HEK293T (cell line): ENCODE measurements around the gene ZNF609.
"Not testable (repeated sequence)": the region's sequence is repeated elsewhere in the genome, so short reads cannot be mapped to it uniquely, and the experiment has no call there.

ENCODE experiments used
- CTCF ChIA-PET: fragments of 350-600 bp; formaldehyde crosslinking; extraction: SDS; loops from one replicate; lab custom pipeline; 2021; ENCODE audit warnings: antibody characterized with exemption, inconsistent platforms; lab: Yijun Ruan, JAX
- POLR2A ChIA-PET: fragments of 350-600 bp; formaldehyde crosslinking; extraction: SDS; loops from one replicate; lab custom pipeline; 2020; ENCODE audit warnings: antibody characterized with exemption, inconsistent platforms; lab: Yijun Ruan, JAX
- DNase-seq: peaks from one replicate; pipeline ENCODE4 v3.0.0; 2012; ENCODE audit warnings: mixed read lengths; ENCODE audit errors: extremely low spot score
- ARNT ChIP-seq: fragments of 450-650 bp; IDR thresholded peaks from 2 replicates; pipeline ENCODE4 v1.6.1; 2017; ENCODE audit warnings: mild to moderate bottlenecking
- BHLHE40 ChIP-seq: fragments of 450-650 bp; IDR thresholded peaks from 2 replicates; pipeline ENCODE4 v1.6.1; 2016; ENCODE audit warnings: mild to moderate bottlenecking, moderate library complexity, borderline replicate concordance
- CTBP1 ChIP-seq: fragments of 450-650 bp; IDR thresholded peaks from 2 replicates; pipeline ENCODE4 v1.6.1; 2016; ENCODE audit warnings: borderline replicate concordance
- ELF4 ChIP-seq: fragments of 450-650 bp; IDR thresholded peaks from 2 replicates; pipeline ENCODE4 v1.6.1; 2017; ENCODE audit warnings: antibody characterized with exemption
- FOXA1 ChIP-seq: fragments of 450-650 bp; IDR thresholded peaks from 2 replicates; pipeline ENCODE4 v1.6.1; 2016; ENCODE audit warnings: mild to moderate bottlenecking
- FOXK2 ChIP-seq: fragments of 450-650 bp; IDR thresholded peaks from 2 replicates; pipeline ENCODE4 v1.6.1; 2016; ENCODE audit warnings: mild to moderate bottlenecking
- FOXM1 ChIP-seq: fragments of 450-650 bp; IDR thresholded peaks from 2 replicates; pipeline ENCODE4 v1.6.1; 2017; ENCODE audit warnings: mild to moderate bottlenecking, borderline replicate concordance
- HDGF ChIP-seq: fragments of 450-650 bp; IDR thresholded peaks from 2 replicates; pipeline ENCODE4 v1.6.1; 2017; ENCODE audit warnings: antibody characterized with exemption, borderline replicate concordance
- L3MBTL2 ChIP-seq: fragments of 450-650 bp; conservative IDR thresholded peaks from 2 replicates; pipeline ENCODE4 v1.6.1; 2016; ENCODE audit warnings: mild to moderate bottlenecking
- LEF1 ChIP-seq: fragments of 450-650 bp; IDR thresholded peaks from 2 replicates; pipeline ENCODE4 v1.6.1; 2017; ENCODE audit warnings: mild to moderate bottlenecking, borderline replicate concordance
- NFRKB ChIP-seq: fragments of 450-650 bp; IDR thresholded peaks from 2 replicates; pipeline ENCODE4 v1.6.1; 2016; ENCODE audit warnings: mild to moderate bottlenecking, moderate library complexity
- PKNOX1 ChIP-seq: fragments of 450-650 bp; IDR thresholded peaks from 2 replicates; pipeline ENCODE4 v1.6.1; 2016
- SP1 ChIP-seq: fragments of 450-650 bp; IDR thresholded peaks from 2 replicates; pipeline ENCODE4 v1.6.1; 2017
- SUZ12 ChIP-seq: fragments of 450-650 bp; IDR thresholded peaks from 2 replicates; pipeline ENCODE4 v1.6.1; 2016; ENCODE audit warnings: mild to moderate bottlenecking
- TARDBP ChIP-seq: fragments of 450-650 bp; IDR thresholded peaks from 2 replicates; pipeline ENCODE4 v1.6.1; 2016
- ZNF384 ChIP-seq: fragments of 450-650 bp; IDR thresholded peaks from 2 replicates; pipeline ENCODE4 v1.6.1; 2016

ZNF609 gene

GRCh38 chr15:64642875-64643274 is 182.5 kb downstream of the ZNF609 start:
- CTCF ChIA-PET: no interaction called here
- DNase-seq: no peak
- TF ChIP-seq SP1 (no peak), NFRKB (no peak), L3MBTL2 (no peak), CTBP1 (no peak), TARDBP (no peak), FOXA1 (no peak), SUZ12 (no peak), BHLHE40 (no peak), FOXM1 (no peak), HDGF (no peak)
- POLR2A ChIA-PET: no interaction called here

- ChIA-PET CTCF (no interaction called here), POLR2A (no interaction called here)
- TF ChIP-seq SP1 (no peak), TARDBP (no peak), LEF1 (no peak), ARNT (no peak), FOXA1 (no peak), FOXK2 (no peak), HDGF (no peak), ZNF384 (no peak), NFRKB (no peak), BHLHE40 (no peak), CTBP1 (no peak), FOXM1 (no peak), ELF4 (no peak)
- no peak for DNase-seq
Measured at GRCh38 chr15:64643685-64644084, 183.3 kb downstream of the ZNF609 start.

GRCh38 chr15:64644811-64645210 is 184.4 kb downstream of the ZNF609 start:
- DNase-seq, CTCF ChIA-PET, POLR2A ChIA-PET: not testable (repeated sequence)

GRCh38 chr15:64645995-64646394 is 185.6 kb downstream of the ZNF609 start:
- ChIA-PET POLR2A (no interaction called here), CTCF (no interaction called here)
- TF ChIP-seq FOXK2: no peak
- TF ChIP-seq TARDBP: no peak
- no peak for TF ChIP-seq L3MBTL2
- no peak for DNase-seq

GRCh38 chr15:64647367-64647766 is 187.0 kb downstream of the ZNF609 start:
- TF ChIP-seq SP1: no peak
- no peak for TF ChIP-seq FOXK2
- TF ChIP-seq ZNF384: no peak
- TF ChIP-seq NFRKB: no peak
- no peak for TF ChIP-seq L3MBTL2
- no peak for TF ChIP-seq TARDBP
- TF ChIP-seq SUZ12: no peak
- no peak for TF ChIP-seq FOXM1
- TF ChIP-seq CTBP1: no peak
- TF ChIP-seq PKNOX1: no peak
- TF ChIP-seq HDGF: no peak
- no peak for TF ChIP-seq LEF1
- TF ChIP-seq ELF4: no peak
- TF ChIP-seq ARNT: no peak
- TF ChIP-seq FOXA1: no peak
- no peak for TF ChIP-seq BHLHE40
- POLR2A ChIA-PET: interaction anchor here (1.0 kb wide), 2 partner anchors 187 to 260 kb away, joined by 3 to 4 read pairs; partner anchors contain the start of genes TRIP4 and ZNF609
- CTCF ChIA-PET: no interaction called here
- DNase-seq: no peak

GRCh38 chr15:64650552-64650951 is 190.2 kb downstream of the ZNF609 start:
- ChIA-PET CTCF (no interaction called here), POLR2A (no interaction called here)
- DNase-seq: no peak
- TF ChIP-seq FOXK2: no peak
- TF ChIP-seq NFRKB: no peak
- no peak for TF ChIP-seq ELF4
- TF ChIP-seq ZNF384: no peak
- TF ChIP-seq ARNT: no peak
- no peak for TF ChIP-seq FOXA1
- no peak for TF ChIP-seq HDGF

- ChIA-PET CTCF (interaction anchor here (0.5 to 0.6 kb wide), 2 partner anchors 87 to 100 kb away, joined by 4 to 10 read pairs; no protein-coding TSS in a partner anchor), POLR2A (no interaction called here)
- no peak for TF ChIP-seq SUZ12
- no peak for TF ChIP-seq TARDBP
- no peak for TF ChIP-seq SP1
- TF ChIP-seq ELF4: no peak
- no peak for TF ChIP-seq FOXA1
- no peak for TF ChIP-seq ARNT
- no peak for TF ChIP-seq FOXK2
- no peak for TF ChIP-seq BHLHE40
- no peak for TF ChIP-seq CTBP1
- TF ChIP-seq ZNF384: no peak
- no peak for DNase-seq
Measured at GRCh38 chr15:64651601-64652191, 191.3 kb downstream of the ZNF609 start.

GRCh38 chr15:64653757-64654156 is 193.4 kb downstream of the ZNF609 start:
- TF ChIP-seq FOXM1: no peak
- no peak for TF ChIP-seq L3MBTL2
- no peak for TF ChIP-seq FOXK2
- peak; percentile 84 for TF ChIP-seq PKNOX1
- CTCF ChIA-PET: interaction anchor here (0.6 to 1.3 kb wide), 4 partner anchors 10 to 94 kb away, joined by 3 to 5 read pairs (median 4); no protein-coding TSS in a partner anchor
- no peak for DNase-seq
- POLR2A ChIA-PET: no interaction called here
